ENCODE data around the gene TMPRSS9. TPM values are rescaled to one million over a fixed set of nuclear protein-coding genes. Genes with fewer than 3 reads are reported as not detected.

The TMPRSS9 gene
- total RNA-seq, 1 donor from 2014 or later, result not detected

- Mint-ChIP-seq H3K4me3 (ENCODE audit: low read depth) (no peak overlapping the region), H3K27me3 (no peaks in the 10 kb centered on the region), H3K27ac (no peak overlapping the region), H3K9me3 (ENCODE audit: low read depth) (no peaks in the 10 kb centered on the region), H3K36me3 (ENCODE audit: insufficient read depth) (peaks cover 4% of the 10 kb centered on the region), H3K4me1 (ENCODE audit: low read depth) (peaks cover 8% of the 10 kb centered on the region)
- TF ChIP-seq, protein P1, sequence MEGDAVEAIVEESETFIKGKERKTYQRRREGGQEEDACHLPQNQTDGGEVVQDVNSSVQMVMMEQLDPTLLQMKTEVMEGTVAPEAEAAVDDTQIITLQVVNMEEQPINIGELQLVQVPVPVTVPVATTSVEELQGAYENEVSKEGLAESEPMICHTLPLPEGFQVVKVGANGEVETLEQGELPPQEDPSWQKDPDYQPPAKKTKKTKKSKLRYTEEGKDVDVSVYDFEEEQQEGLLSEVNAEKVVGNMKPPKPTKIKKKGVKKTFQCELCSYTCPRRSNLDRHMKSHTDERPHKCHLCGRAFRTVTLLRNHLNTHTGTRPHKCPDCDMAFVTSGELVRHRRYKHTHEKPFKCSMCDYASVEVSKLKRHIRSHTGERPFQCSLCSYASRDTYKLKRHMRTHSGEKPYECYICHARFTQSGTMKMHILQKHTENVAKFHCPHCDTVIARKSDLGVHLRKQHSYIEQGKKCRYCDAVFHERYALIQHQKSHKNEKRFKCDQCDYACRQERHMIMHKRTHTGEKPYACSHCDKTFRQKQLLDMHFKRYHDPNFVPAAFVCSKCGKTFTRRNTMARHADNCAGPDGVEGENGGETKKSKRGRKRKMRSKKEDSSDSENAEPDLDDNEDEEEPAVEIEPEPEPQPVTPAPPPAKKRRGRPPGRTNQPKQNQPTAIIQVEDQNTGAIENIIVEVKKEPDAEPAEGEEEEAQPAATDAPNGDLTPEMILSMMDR (IDR thresholded peaks at IDR 0.05; ENCODE audit: unreplicated experiment), result no peak
- no peak for DNase-seq (ENCODE audit: low spot score, unreplicated experiment)
These were observed 69.0 kb downstream of the TMPRSS9 start for GRCh38 chr19:2428756-2429711.

- TF ChIP-seq, protein P1 (IDR thresholded peaks at IDR 0.05; ENCODE audit: unreplicated experiment), result no peak
- Mint-ChIP-seq H3K36me3 (ENCODE audit: insufficient read depth) (peaks cover 6% of the 10 kb centered on the region), H3K27ac (peak overlapping the region; percentile 62), H3K9me3 (ENCODE audit: low read depth) (no peaks in the 10 kb centered on the region), H3K27me3 (no peaks in the 10 kb centered on the region), H3K4me3 (ENCODE audit: low read depth) (no peak overlapping the region), H3K4me1 (ENCODE audit: low read depth) (peaks cover 8% of the 10 kb centered on the region)
- DNase-seq (ENCODE audit: low spot score, unreplicated experiment), result no peak
These were observed 70.0 kb downstream of the TMPRSS9 start for GRCh38 chr19:2429917-2430535.

DNA sequence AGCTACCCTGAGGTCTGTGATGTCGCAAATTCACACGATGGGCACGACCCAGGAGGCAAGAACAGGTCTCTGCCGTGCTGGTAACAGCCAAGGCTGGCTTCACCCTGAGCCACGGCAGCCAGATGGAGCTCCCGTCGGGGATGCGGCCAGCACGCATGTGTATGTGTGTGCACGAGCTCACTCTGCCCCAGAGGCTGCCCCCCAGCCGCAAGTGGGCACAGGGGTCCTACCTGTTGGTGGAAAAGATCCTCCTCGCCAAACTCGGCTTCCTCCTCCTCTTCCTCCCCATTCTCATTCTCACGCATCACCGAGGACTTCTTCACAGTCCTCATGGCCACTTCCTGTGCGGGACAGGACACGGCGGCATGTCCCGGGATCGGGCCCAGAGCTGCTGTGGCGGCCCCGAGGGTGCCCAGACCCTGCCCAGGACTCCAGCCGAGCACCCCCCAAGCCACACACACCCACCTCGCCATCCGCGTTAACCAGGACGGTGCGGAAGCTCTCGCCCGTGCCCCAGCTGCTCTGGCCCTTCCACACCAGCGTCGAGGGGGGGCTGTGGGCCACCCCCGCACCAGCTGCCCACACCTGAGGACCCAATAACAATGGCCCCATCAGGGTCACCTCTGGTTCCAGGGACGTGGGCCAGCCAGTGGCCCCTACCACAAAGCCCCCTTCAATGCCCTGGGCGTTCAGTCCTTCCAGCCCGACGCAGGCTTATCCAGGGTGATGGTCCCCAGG, 71.4 kb downstream of the TMPRSS9 start:
- TF ChIP-seq, protein P1 (IDR thresholded peaks at IDR 0.05; ENCODE audit: unreplicated experiment), result no peak
- H3K9me3 Mint-ChIP-seq (ENCODE audit: low read depth), result no peaks in the 10 kb centered on the region
- no peak overlapping the region for H3K27ac Mint-ChIP-seq
- H3K4me3 Mint-ChIP-seq (ENCODE audit: low read depth), result no peak overlapping the region
- H3K4me1 Mint-ChIP-seq (ENCODE audit: low read depth), result peaks cover 7% of the 10 kb centered on the region
- no peak for DNase-seq (ENCODE audit: low spot score, unreplicated experiment)
- peaks cover 9% of the 10 kb centered on the region for H3K36me3 Mint-ChIP-seq (ENCODE audit: insufficient read depth)
- no peaks in the 10 kb centered on the region for H3K27me3 Mint-ChIP-seq

DNA sequence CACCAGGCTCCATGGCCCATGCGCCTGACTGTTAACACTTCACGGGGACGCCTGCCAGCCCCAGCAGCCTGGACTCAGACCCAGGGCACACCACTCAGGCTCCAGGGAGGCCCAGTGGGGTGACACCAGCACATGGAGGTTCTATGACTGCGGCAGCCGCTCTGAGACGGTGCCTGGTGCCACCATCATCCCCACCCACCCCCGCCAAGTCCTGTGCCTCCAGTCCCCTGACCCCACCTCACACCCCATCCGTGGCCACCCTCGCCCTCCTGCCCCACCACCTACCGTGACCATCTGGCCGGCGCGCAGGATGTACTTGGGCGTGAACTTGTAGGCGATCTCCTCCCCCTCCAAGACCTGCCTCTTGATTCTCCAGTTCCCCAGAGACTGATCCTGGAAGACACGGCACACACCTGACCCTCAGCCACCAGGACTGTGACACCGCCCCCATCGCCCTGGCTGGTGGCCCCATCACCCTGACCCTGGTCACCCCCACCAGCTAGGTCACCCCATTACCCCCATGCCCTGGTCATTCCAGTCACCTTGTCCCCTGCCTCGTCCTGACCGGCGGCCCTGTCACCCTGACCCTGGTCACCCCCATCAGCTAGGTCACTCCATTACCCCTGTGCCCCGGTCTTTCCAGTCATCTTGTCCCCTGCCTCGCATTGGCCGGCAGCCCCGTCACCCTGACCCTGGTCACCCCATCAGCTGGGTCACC, 72.2 kb downstream of the TMPRSS9 start:
- Mint-ChIP-seq H3K27me3 (no peaks in the 10 kb centered on the region), H3K9me3 (ENCODE audit: low read depth) (no peaks in the 10 kb centered on the region), H3K4me3 (ENCODE audit: low read depth) (no peak overlapping the region), H3K4me1 (ENCODE audit: low read depth) (peaks cover 6% of the 10 kb centered on the region), H3K36me3 (ENCODE audit: insufficient read depth) (peaks cover 9% of the 10 kb centered on the region), H3K27ac (no peak overlapping the region)
- TF ChIP-seq, protein P1 (IDR thresholded peaks at IDR 0.05; ENCODE audit: unreplicated experiment), result no peak
- DNase-seq (ENCODE audit: low spot score, unreplicated experiment), result no peak
